PC-3 (cell line): ENCODE results near the gene TAPT1.

Experiments used
- CTCF ChIP-seq: fragments of 300-600 bp; sonication (generic); conservative IDR thresholded peaks from 2 replicates; pipeline ENCODE4 v1.5.1; 2017; ENCODE audit warnings: antibody characterized with exemption, low read depth, mild to moderate bottlenecking, low read length
- EZH2 ChIP-seq: fragments of 300-600 bp; sonication (generic); IDR thresholded peaks from one replicate; pipeline ENCODE4 v1.6.1; 2017; ENCODE audit warnings: antibody characterized with exemption, mild to moderate bottlenecking, low read length; ENCODE audit not compliant: unreplicated experiment
- EZH2phosphoT487 ChIP-seq: fragments of 300-600 bp; sonication (generic); IDR thresholded peaks from 2 replicates; pipeline ENCODE4 v1.6.1; 2018; ENCODE audit warnings: mild to moderate bottlenecking, antibody characterized with exemption, low read length, borderline replicate concordance

- no peak for TF ChIP-seq EZH2phosphoT487
- TF ChIP-seq EZH2 = no peak
- no peak for TF ChIP-seq CTCF
Measured at GRCh38 chr4:16142598-16143310, 83.5 kb downstream of the TAPT1 start.
